GM12878 (cell line): ENCODE results near the gene SEMA3G. TPM values are rescaled to one million over a fixed set of nuclear protein-coding genes. Genes with fewer than 3 reads are reported as not detected.

Experiments used
- ATAC-seq: fragments of 200-7000 bp; cut with Tn5 transposase; 3 replicates; pipeline ENCODE4 v1.9.1; 2020; ENCODE audit warnings: mild to moderate bottlenecking, moderate library complexity
- BruUV-seq: library from RNA; stranded (reverse); fragments of 400-500 nt; replicated peaks from 2 replicates; lab custom pipeline; 2021; lab: Mats Ljungman, UMichigan
- CTCF ChIA-PET: fragments of 300-600 bp; sonication (Branson Sonifier 250); formaldehyde crosslinking; extraction: SDS; loops from one replicate; lab custom pipeline; 2021; ENCODE audit warnings: inconsistent platforms; lab: Yijun Ruan, JAX
- POLR2A ChIA-PET: fragments of 350-600 bp; formaldehyde crosslinking; extraction: SDS; loops from one replicate; lab custom pipeline; 2021; ENCODE audit warnings: inconsistent platforms; lab: Charles Lee
- RAD21 ChIA-PET: fragments of 300-600 bp; sonication (Branson Sonifier 250); formaldehyde crosslinking; loops from one replicate; lab custom pipeline; 2023; ENCODE audit warnings: antibody characterized with exemption; ENCODE audit not compliant: unreplicated experiment; lab: Charles Lee
- SMC1A ChIA-PET: fragments of 300-600 bp; sonication (Branson Sonifier 250); formaldehyde crosslinking; loops from one replicate; lab custom pipeline; 2023; ENCODE audit not compliant: unreplicated experiment, uncharacterized antibody; lab: Charles Lee
- DNase-seq: peaks from one replicate; pipeline ENCODE4 v3.0.0-alpha.2; 2011; ENCODE audit warnings: low read depth, low spot score
- FAIRE-seq: peaks from 3 replicates; lab custom pipeline; 2011; peaks lifted over from hg19 to GRCh38; lab: Jason Lieb, UNC
- H2AFZ ChIP-seq: 2 replicates; pipeline ENCODE4 v1.6.0; 2011; ENCODE audit warnings: low read depth, low read length, control low read depth; ENCODE audit not compliant: control insufficient read depth
- H3K27ac ChIP-seq: 2 replicates; pipeline ENCODE4 v1.5.1; 2011; ENCODE audit warnings: control low read depth; ENCODE audit not compliant: control insufficient read depth, insufficient read depth
- H3K27me3 ChIP-seq, 2 experiments: replicated peaks in 1 of 2; 2 replicates each; pipeline versions ENCODE4 v1.6.0 to v1.6.1; 2011; ENCODE audit warnings: low read length in 1 of 2; ENCODE audit not compliant: control insufficient read depth in 2 of 2, insufficient read depth in 2 of 2
- H3K36me3 ChIP-seq, 2 experiments: 2 replicates each; pipeline ENCODE4 v1.5.1; 2011; ENCODE audit warnings: low read length in 1 of 2; ENCODE audit not compliant: control insufficient read depth in 2 of 2, insufficient read depth in 2 of 2
- H3K4me1 ChIP-seq: 2 replicates; pipeline ENCODE4 v1.6.1; 2011; ENCODE audit warnings: mild to moderate bottlenecking, low read length, moderate library complexity, mixed read lengths; ENCODE audit not compliant: control insufficient read depth, insufficient read depth
- H3K4me2 ChIP-seq: 2 replicates; pipeline ENCODE4 v1.6.0; 2011; ENCODE audit warnings: control low read depth; ENCODE audit not compliant: control insufficient read depth, insufficient read depth
- H3K4me3 ChIP-seq: fragments of 200-600 bp; sonication (generic); 2 replicates; pipeline ENCODE4 v1.5.1; 2016
- H3K79me2 ChIP-seq: 2 replicates; pipeline ENCODE4 v1.6.0; 2011; ENCODE audit warnings: low read length; ENCODE audit not compliant: control insufficient read depth, insufficient read depth
- H3K9ac ChIP-seq: 2 replicates; pipeline ENCODE4 v1.8.0; 2011; ENCODE audit warnings: low read length, control low read depth, mixed read lengths; ENCODE audit not compliant: control insufficient read depth, insufficient read depth
- H3K9me3 ChIP-seq: replicated peaks from 3 replicates; pipeline ENCODE4 v1.5.1; 2011; ENCODE audit warnings: mild to moderate bottlenecking, low read length; ENCODE audit not compliant: control insufficient read depth, insufficient read depth
- H4K20me1 ChIP-seq: 2 replicates; pipeline ENCODE4 v1.6.0; 2011; ENCODE audit not compliant: control insufficient read depth, insufficient read depth
- HDGF ChIP-seq: fragments of 450-650 bp; IDR thresholded peaks from 2 replicates; pipeline ENCODE4 v1.6.1; 2016; ENCODE audit warnings: antibody characterized with exemption
- IRF5 ChIP-seq: fragments of 450-650 bp; IDR thresholded peaks from 2 replicates; pipeline ENCODE4 v1.6.1; 2017; ENCODE audit warnings: borderline replicate concordance
- POLR2A ChIP-seq: IDR thresholded peaks from 2 replicates; pipeline ENCODE4 v1.6.1; 2011; ENCODE audit warnings: low read depth, mild to moderate bottlenecking, low read length
- WGBS: methylation state at CpG from one replicate; pipeline ENCODE4 v1.1.6; 2016; ENCODE audit warnings: low lambda C conversion rate; ENCODE audit not compliant: insufficient replicate concordance, insufficient coverage; ENCODE audit errors: missing lambda C conversion rate; 5-methylcytosine and 5-hydroxymethylcytosine counted together
- in situ Hi-C: fragments of 300-500 bp; cut with MboI; formaldehyde crosslinking; loops from 9 replicates; pipeline ENCODE4 v1.14.3; 2018; ENCODE audit warnings: mixed read lengths
- intact Hi-C: fragments of 100-400 bp; cut with micrococcal nuclease; formaldehyde crosslinking; loops from one replicate; pipeline ENCODE4 v1.14.2; 2022; ENCODE audit not compliant: unreplicated experiment
- polyA plus RNA-seq, 11 experiments: library from polyadenylated mRNA; depleted of rRNA in 4 of 11; unstranded in 6 of 11; stranded (reverse) in 5 of 11; fragments of >200 nt; fragmentation: Nextera tagmentation in 4 of 11; fragmentation: Illumina TruSeq in 1 of 11; extraction: Ambion mirVana in 4 of 11; extraction: Trizol in 1 of 11; gene quantifications; 1 replicate in 1 of 11; 2 replicates in 10 of 11; pipeline versions ENCODE4 v1.2.1 to v1.2.3, GENCODE V29; 2011 to 2016; ENCODE audit warnings: inconsistent platforms in 2 of 11, missing spikeins in 2 of 11, low read depth in 1 of 11
- total RNA-seq, 4 experiments: library from RNA; depleted of rRNA in 3 of 4; stranded (reverse); fragments of >200 nt in 3 of 4; fragmentation: Illumina TruSeq in 1 of 4; extraction: Trizol in 1 of 4; gene quantifications; 2 replicates each; pipeline versions ENCODE4 v1.2.1 to v1.2.3, GENCODE V29; 2013 to 2021

SEMA3G gene
- total and polyA plus RNA-seq, 10 of the 15 experiments (the other 5 are each of a cell fraction or from before 2014, with no cell fraction given), result 0.03 to 0.04 TPM; not detected in 8

- H2AFZ ChIP-seq, result no peak overlapping the region
- H3K4me2 ChIP-seq, result no peak overlapping the region
- ATAC-seq (no peak), DNase-seq (no peak)
- H3K4me3 ChIP-seq, result no peak overlapping the region
- no peaks in the 10 kb centered on the region for H3K79me2 ChIP-seq
- H3K9me3 ChIP-seq, result no peaks in the 10 kb centered on the region
- no peaks in the 10 kb centered on the region for H3K4me1 ChIP-seq
- ChIA-PET CTCF (no interaction called here), SMC1A (no interaction called here)
- 87% methylated on average over 23 of the region's 23 CpGs for WGBS
- intact Hi-C loops, result no loop called here
- H3K27me3 ChIP-seq, result no peaks in the 10 kb centered on the region
- TF ChIP-seq IRF5, result no peak
- TF ChIP-seq, all 136 proteins: peak for 0
- no peak for FAIRE-seq
- H3K9ac ChIP-seq, result no peak overlapping the region
- POLR2A ChIA-PET, result no interaction called here
- in situ Hi-C loops, result no loop called here
- H4K20me1 ChIP-seq, result no peaks in the 10 kb centered on the region
- RAD21 ChIA-PET, result no interaction called here
- H3K27ac ChIP-seq, result no peak overlapping the region
- H3K36me3 ChIP-seq, result peaks cover 6 to 30% of the 10 kb centered on the region in 2 experiments; a peak in 3 of 4 replicates
- no TSS peak for BruUV-seq
Measured at GRCh38 chr3:52490939-52491526, 46.1 kb upstream of the SEMA3G start.

- ChIA-PET POLR2A (no interaction called here), SMC1A (no interaction called here), RAD21 (no interaction called here), CTCF (no interaction called here)
- Histone ChIP-seq H3K9me3 (no peaks in the 10 kb centered on the region), H3K9ac (no peak overlapping the region), H4K20me1 (no peaks in the 10 kb centered on the region), H2AFZ (no peak overlapping the region), H3K4me3 (no peak overlapping the region), H3K27me3 (no peaks in the 10 kb centered on the region), H3K79me2 (no peaks in the 10 kb centered on the region), H3K27ac (no peak overlapping the region), H3K4me2 (no peak overlapping the region), H3K4me1 (no peaks in the 10 kb centered on the region), H3K36me3 (peaks cover 6 to 30% of the 10 kb centered on the region in 2 experiments; a peak in 3 of 4 replicates)
- FAIRE-seq (no peak), DNase-seq (no peak), ATAC-seq (no peak)
- BruUV-seq, result no TSS peak
- 85% methylated on average over 22 of the region's 22 CpGs for WGBS
- intact Hi-C loops, result no loop called here
- in situ Hi-C loops, result no loop called here
- TF ChIP-seq POLR2A (peak; percentile 28; the same call in 1 of the 2 replicates), HDGF (no peak)
Measured at GRCh38 chr3:52490035-52490938, 45.4 kb upstream of the SEMA3G start.
